NK-92 (cell line): ENCODE results near the gene SSR4.

Experiments
- DNase-seq: peaks from one replicate; lab custom pipeline; 2025; ENCODE audit not compliant: unreplicated experiment; lab: John Stamatoyannopoulos, UW

Gene SSR4

DNA sequence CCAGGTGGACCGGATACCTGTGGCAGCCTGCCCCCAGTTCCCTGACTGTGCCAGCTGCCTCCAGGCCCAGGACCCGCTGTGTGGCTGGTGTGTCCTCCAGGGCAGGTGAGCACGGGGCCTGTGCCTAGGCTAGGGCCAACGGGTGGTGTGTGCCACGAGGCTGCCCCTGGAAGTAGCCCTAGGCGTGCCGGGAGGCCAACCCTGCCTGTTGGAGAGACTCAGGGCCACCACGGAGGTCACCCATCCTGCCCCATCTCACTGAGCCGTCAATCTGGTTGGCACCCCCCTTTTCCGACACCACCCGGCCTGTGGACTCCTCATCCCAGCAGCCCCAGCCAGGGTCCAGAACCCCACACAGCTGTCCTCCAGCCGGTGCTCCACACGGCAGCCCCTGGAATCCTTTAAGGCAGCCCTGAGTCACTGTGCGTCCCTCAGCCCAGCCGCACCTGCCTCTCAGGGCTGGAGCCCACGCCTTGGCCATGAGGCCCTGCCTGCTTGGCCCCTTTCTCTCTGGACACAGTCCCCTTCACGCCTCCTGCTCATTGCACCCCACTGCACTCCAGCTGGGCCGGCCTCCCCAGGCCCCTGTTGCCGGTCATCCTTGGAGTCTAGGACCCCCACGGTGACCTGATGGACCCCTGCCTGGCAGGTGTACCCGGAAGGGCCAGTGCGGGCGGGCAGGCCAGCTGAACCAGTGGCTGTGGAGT, 25.2 kb upstream of the SSR4 start:
- DNase-seq: no peak

DNA sequence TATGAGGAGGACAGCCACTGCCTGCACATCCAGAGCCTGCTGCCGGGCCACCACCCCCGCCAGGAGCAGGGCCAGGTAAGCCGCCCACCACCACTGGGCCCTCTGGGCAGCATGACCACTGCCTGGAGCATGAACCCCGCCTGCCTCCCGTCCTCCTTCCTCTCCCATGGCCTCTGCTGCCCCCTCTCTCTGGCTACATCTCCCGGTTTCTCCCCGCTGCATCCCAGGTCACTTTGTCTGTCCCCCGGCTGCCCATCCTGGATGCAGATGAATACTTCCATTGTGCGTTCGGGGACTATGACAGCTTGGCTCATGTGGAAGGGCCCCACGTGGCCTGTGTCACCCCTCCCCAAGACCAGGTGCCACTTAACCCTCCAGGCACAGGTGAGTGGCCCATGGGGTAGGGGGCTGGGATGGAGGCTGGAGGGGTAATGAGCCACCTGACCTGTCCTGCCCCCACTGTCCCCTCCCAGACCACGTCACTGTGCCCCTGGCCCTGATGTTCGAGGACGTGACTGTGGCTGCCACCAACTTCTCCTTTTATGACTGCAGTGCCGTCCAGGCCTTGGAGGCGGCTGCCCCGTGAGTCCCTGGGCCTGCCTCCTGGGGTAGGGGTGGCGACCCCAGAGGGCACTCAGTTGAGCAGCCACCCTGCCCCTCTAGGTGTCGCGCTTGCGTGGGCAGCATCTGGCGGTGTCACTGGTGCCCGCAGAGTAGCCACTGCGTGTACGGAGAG, 24.4 kb upstream of the SSR4 start:
- no peak for DNase-seq

DNA sequence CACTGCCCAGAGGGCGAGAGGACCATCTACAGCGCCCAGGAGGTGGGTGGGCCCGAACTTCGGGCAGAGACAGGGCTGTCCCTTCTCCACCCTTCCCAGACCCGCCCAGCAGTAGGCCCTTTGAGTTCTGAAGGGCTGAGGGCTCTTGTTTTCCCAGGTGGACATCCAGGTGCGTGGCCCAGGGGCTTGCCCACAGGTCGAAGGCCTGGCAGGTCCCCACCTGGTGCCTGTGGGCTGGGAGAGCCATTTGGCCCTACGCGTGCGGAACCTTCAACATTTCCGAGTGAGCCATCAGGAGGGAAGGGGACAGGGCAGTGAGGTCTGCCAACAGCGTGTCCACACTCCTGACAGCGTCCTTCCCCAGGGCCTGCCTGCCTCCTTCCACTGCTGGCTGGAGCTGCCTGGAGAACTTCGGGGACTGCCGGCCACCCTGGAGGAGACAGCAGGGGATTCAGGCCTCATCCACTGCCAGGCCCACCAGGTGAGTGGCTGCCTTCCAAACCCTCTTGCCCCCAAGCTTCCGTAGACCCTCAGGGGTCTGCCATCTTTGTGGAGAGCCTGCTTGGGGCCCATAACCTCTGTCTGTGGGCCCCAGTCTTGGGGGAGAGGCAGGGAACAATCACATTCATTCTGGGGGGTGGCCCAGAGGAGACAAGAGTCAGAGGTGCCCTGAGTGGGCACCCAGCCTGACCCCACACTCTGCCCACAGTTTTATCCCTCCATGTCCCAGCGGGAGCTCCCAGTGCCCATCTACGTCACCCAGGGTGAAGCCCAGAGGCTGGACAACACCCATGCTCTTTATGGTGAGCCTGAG, 23.7 kb upstream of the SSR4 start:
- no peak for DNase-seq

DNA sequence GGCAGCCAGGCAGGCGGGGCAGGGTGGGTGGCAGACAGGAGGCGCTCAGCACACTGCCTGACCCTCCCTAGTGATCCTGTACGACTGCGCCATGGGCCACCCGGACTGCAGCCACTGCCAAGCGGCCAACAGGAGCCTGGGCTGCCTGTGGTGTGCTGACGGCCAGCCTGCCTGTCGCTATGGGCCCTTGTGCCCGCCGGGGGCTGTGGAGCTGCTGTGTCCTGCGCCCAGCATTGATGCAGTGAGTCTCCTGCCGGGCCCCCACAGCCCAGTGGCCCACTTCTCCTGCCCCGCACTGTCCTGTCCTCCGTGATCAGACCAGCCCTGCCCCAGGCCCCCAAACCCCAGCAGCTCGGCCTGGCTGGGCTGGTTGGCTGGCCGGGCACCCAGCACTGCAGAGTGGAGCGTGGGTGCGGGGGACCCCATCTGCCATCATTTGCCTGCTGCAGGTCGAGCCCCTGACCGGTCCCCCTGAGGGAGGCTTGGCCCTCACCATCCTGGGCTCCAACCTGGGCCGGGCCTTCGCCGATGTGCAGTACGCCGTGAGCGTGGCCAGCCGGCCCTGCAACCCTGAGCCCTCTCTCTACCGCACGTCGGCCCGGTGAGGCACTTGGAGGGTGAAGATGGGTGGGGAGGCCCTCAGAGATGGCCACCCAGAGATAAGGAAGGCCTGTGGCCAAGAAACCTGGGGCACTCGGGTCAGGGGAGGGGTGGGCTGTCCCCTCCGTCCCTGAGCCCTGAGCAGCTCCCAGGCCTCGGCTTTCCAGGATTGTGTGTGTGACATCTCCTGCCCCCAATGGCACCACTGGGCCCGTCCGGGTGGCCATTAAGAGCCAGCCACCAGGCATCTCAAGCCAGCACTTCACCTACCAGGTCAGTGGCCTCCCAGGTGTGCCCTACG, 22.8 kb upstream of the SSR4 start:
- DNase-seq: no peak

DNA sequence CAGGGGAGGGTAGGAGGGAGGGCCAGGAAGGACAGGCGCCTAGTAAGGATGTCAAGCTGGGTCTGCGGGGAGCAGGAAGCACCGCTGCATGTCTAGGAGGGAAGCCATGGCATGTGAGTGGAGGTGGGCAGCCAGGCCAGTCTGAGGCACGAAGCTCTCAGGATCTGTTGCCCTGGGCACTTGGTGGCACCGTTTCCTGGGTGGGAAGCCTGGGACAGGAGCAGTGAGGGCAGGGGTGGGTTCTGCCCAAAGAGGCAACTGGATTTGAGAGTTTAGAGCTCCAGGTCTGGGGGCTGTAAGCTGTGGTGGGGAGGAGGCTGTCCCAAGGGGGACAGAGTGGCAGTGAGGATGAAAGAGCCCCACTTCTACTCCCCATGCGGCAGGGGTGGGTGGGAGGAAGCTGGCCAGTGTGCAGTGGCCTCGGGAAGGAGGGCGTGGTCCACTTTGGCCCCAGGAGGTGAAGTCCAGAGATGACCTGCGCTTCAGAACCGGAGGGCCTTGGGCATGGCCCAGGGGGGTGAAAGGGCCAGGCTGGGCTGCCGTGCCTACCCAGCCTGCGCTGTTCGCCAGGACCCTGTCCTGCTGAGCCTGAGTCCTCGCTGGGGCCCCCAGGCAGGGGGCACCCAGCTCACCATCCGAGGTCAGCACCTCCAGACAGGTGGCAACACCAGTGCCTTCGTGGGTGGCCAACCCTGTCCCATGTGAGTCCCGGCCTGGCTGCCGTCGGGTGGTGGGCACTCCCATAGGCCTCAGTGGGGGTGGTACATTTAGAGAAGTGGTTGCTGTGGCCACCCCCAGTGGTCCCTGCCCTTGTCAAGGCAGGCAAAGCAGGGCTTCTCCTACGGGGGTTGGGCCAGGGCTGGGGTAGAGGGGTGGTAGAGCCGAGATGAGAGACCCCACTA, 21.9 kb upstream of the SSR4 start:
- DNase-seq: no peak

DNA sequence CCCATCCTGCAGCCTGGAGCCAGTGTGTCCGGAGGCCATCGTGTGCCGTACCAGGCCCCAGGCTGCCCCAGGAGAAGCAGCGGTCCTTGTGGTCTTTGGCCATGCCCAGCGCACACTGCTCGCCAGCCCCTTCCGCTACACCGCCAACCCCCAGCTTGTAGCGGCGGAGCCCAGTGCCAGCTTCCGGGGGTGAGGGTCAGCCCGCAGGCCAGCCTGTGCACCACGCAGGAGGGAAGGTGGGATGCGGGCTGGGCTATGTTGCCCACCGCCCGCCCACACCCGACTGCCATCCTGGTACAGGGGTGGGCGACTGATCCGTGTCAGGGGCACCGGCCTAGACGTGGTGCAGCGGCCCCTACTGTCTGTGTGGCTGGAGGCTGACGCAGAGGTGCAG, 21.3 kb upstream of the SSR4 start:
- DNase-seq: no peak

DNA sequence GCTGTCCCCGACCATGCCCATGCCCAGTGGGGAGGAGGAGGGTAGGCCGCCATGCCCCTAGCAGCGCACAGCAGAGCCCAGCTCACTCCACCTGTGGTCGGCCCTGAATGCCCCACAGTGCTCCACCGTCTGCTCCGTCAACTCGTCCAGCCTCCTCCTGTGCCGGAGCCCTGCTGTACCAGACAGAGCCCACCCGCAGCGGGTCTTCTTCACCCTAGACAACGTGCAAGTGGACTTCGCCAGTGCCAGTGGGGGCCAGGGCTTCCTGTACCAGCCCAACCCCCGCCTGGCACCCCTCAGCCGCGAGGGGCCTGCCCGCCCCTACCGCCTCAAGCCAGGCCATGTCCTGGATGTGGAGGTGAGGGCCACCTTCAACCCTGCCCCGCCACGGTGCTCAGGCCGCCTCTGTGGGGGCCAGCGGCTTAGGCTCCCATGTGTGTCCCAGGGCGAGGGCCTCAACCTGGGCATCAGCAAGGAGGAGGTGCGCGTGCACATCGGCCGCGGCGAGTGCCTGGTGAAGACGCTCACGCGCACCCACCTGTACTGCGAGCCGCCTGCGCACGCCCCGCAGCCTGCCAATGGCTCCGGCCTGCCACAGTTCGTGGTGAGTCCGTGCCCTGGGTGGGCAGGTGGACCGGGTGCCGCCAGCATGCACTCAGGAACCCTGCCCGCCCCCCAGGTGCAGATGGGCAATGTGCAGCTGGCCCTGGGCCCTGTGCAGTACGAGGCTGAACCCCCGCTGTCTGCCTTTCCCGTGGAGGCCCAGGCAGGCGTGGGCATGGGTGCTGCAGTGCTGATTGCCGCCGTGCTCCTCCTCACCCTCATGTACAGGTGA, 20.5 kb upstream of the SSR4 start:
- no peak for DNase-seq

DNA sequence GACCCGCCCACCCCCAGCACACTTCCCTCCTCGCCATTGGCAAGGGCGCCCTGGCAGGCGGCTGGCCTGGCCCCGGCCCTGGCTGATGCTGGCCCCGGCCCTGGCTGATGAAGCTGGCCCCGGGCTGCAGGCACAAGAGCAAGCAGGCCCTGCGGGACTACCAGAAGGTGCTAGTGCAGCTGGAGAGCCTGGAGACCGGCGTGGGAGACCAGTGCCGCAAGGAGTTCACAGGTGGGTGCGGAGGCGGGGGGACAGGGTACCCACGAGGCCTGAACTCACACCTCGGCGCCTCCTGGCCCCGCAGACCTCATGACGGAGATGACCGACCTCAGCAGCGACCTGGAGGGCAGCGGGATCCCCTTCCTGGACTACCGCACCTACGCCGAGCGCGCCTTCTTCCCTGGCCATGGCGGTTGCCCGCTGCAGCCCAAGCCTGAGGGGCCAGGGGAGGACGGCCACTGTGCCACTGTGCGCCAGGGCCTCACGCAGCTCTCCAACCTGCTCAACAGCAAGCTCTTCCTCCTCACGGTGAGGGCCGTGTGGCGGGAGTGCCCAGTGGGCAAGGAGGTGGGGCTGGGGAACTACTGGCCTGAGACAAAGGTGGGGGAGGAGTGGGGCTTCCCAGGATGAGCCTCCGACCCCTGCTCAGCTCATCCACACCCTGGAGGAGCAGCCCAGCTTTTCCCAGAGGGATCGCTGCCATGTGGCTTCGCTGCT, 19.7 kb upstream of the SSR4 start:
- no peak for DNase-seq

DNA sequence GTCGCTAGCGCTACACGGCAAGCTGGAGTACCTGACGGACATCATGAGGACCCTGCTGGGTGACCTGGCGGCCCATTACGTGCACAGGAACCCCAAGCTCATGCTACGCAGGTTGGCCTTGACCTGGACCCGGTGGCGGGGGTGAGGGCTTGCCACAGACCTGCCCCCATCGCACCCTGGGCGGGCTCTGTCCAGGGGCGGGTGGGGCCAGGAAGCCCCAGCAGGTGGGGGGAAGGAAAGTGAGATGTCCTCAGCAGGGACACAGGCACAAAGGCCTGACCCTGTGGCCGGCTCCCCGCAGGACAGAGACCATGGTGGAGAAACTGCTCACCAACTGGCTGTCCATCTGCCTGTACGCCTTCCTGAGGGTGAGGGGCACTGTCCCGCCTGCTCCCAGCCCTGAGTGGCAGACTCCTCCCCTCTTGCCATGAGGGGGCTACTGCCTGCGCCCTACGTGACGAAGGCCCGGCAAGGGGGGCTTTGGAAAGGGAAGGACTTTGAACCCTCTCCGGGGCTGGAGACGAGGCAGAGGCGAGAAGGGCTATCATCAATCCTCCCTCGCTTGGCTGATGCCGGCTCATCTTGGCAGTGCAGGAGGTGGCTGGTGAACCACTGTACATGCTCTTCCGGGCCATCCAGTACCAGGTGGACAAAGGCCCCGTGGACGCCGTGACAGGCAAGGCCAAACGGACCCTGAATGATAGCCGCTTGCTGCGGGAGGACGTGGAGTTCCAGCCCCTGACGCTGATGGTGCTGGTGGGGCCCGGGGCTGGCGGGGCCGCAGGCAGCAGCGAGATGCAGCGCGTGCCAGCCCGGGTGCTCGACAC, 19.0 kb upstream of the SSR4 start:
- no peak for DNase-seq

DNA sequence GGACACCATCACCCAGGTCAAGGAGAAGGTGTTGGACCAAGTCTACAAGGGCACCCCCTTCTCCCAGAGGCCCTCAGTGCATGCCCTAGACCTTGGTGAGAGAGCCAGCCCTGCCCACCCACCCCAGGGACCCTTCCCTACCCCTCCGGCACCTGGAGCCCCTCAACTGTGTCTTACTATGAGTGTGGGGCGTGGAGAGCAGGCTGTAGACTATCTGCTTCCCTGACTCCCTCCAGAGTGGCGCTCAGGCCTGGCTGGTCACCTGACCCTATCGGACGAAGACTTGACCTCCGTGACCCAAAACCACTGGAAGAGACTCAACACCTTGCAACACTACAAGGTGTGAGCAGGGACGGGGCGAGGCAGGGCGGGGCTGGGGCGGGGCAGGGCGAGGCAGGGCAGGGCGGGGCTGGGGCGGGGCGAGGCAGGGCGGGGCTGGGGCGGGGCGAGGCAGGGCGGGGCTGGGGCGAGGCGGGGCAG, 18.3 kb upstream of the SSR4 start:
- no peak for DNase-seq

DNA sequence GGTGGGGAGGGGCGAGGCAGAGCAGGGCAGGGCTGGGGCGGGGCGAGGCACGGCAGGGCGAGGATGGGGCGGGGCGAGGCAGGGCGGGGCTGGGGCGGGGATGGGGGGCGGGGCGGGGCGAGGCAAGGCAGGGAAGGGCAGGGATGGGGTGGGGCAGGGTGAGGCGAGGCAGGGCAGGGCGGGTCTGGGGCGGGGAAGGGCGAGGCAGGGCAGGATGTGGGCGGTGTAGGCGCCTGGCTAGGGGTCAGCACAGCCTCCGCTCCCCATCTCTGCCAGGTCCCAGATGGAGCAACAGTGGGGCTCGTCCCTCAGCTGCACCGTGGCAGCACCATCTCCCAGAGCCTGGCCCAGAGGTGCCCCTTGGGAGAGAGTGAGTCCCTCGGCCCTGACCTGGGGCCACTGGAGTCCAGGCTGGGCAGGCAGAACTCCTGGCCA, 17.8 kb upstream of the SSR4 start:
- DNase-seq: no peak

DNA sequence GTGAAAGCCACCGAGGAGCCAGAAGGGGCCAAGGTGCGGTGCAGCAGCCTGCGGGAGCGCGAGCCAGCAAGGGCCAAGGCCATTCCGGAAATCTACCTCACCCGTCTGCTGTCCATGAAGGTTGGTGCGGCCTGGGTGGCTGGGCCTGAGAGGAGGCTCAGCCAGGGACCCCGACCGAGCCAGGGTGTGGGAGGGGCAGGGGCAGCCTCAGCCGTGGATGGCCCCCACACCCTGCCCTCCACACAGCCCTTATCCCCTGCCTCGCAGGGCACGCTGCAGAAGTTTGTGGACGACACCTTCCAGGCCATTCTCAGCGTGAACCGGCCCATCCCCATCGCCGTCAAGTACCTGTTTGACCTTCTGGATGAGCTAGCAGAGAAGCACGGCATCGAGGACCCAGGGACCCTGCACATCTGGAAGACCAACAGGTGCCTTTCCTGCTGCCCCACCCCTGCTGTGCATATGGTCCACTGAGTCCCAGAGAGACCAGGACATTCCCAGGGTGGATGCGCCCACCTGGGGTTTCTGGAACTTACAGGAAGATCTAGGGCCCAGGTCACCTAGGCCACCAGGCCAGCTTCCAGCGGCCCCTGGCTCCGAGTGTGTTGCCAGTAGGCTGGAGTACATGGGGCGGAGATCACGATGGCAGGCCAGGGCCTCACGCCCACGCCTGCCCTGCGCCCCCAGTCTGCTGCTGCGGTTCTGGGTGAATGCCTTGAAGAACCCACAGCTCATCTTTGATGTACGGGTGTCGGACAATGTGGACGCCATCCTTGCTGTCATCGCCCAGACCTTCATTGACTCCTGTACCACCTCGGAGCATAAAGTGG, 17.0 kb upstream of the SSR4 start:
- DNase-seq: no peak

DNA sequence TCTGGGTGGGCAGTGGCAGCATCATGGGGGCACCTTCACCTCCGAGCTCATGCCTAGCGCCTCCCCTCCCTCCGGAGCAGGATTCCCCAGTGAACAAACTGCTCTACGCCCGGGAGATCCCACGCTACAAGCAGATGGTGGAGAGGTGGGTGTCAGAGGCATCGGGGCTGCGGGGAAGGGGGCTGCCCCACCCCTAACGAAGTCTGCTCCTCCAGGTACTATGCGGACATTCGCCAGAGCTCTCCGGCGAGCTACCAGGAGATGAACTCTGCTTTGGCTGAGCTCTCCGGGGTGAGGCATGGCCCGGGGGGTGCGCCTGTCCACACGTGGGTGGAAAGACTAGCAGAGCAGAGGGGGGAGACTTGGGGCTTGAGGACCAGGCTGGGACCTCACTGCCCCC, 16.3 kb upstream of the SSR4 start:
- DNase-seq: no peak

DNA sequence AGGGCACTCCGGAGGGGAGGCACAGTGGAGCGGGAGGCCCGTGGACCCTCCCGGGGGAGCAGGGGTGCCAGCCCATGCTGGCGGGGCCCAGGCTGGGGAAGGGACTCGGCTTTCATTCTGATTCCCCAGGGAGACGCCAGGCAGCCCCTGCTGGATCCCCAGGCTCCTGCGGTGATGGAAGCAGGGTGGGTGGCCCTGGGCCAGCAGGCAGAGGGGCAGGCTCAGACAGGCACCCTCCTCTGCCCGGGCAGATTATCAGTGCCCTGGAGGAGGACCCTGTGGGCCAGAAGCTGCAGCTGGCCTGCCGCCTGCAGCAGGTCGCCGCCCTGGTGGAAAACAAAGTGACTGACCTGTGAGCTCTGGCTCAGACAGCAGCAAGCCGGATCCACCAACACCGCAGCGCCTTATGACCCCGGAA, 15.8 kb upstream of the SSR4 start:
- DNase-seq: no peak

DNA sequence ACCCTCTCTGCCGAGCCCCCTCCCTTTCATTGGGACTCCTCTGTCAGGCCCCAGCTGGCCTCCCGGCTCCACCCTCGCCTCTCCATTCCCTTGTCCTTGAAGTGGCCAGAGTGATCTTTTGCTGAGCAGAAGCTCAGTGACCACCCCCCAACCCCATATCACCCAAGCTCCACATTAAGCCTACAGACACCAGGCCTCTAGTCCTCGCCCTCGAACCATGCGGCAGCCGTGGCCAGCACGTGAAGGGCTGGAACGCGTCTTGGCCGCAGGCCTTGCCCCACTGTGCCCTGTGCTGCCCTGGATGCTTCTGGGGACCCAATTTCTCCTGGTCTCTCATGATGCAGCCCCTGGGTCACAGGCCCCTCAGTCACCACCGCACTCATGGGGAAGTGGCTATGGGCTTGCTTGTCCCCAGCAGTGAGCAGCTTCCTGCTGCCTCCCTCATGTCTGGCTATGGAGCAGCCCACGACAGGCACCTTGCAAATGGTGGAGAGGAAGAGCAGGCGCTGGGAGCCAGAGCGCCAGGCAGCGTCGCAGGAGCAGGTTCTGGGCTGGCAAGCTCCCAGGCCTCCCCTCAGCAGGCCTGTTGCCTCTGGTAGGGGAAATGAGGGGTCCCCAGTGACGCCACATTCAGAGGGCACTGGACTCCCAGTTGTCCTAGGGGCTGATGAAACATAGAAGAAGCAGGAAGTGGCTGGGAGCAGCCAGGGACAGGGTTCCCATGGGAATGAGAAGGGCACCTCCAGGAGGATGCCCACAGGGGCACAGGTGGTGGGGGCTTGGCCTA, 14.4 kb upstream of the SSR4 start:
- no peak for DNase-seq
